Measurements from ENCODE around the gene TUBB8B. TPM values are rescaled to one million over a fixed set of nuclear protein-coding genes. Genes with fewer than 3 reads are reported as not detected.
"Not testable (repeated sequence)": the region's sequence is repeated elsewhere in the genome, so short reads cannot be mapped to it uniquely, and the experiment has no call there.

TUBB8B gene
- total RNA-seq, 1 donor from 2014 or later: not detected

- not testable (repeated sequence) for H3K9me3 Mint-ChIP-seq (ENCODE audit: unreplicated experiment); H3K27ac Mint-ChIP-seq (ENCODE audit: unreplicated experiment); H3K27me3 Mint-ChIP-seq (ENCODE audit: unreplicated experiment); H3K4me1 Mint-ChIP-seq (ENCODE audit: unreplicated experiment); H3K4me3 Mint-ChIP-seq (ENCODE audit: unreplicated experiment); H3K36me3 Mint-ChIP-seq (ENCODE audit: unreplicated experiment)
- peak; percentile 69 for DNase-seq (ENCODE audit: extremely low spot score, unreplicated experiment)
Observed at GRCh38 chr18:82626-83209, 33.3 kb upstream of the TUBB8B start.

DNA sequence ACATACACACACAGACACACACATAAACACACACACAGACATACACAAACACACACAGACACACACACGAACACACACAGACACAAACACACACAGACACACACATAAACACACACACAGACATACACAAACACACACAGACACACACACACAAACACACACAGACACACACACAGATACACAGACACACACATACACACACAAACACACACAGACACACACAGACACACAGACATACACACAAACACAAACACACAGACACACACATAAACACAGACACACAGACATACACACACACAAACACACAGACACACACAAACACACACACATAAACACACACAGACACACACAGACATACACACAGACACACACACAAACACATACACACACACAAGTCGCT, 31.5 kb upstream of the TUBB8B start:
- not testable (repeated sequence) for H3K27me3 Mint-ChIP-seq (ENCODE audit: unreplicated experiment); H3K4me3 Mint-ChIP-seq (ENCODE audit: unreplicated experiment); H3K9me3 Mint-ChIP-seq (ENCODE audit: unreplicated experiment); H3K36me3 Mint-ChIP-seq (ENCODE audit: unreplicated experiment); H3K27ac Mint-ChIP-seq (ENCODE audit: unreplicated experiment); DNase-seq (ENCODE audit: extremely low spot score, unreplicated experiment); H3K4me1 Mint-ChIP-seq (ENCODE audit: unreplicated experiment)

- not testable (repeated sequence) for H3K27me3 Mint-ChIP-seq (ENCODE audit: unreplicated experiment); H3K9me3 Mint-ChIP-seq (ENCODE audit: unreplicated experiment); H3K36me3 Mint-ChIP-seq (ENCODE audit: unreplicated experiment); DNase-seq (ENCODE audit: extremely low spot score, unreplicated experiment); H3K4me3 Mint-ChIP-seq (ENCODE audit: unreplicated experiment); H3K4me1 Mint-ChIP-seq (ENCODE audit: unreplicated experiment); H3K27ac Mint-ChIP-seq (ENCODE audit: unreplicated experiment)
Observed at GRCh38 chr18:80202-80601, 30.8 kb upstream of the TUBB8B start.

DNA sequence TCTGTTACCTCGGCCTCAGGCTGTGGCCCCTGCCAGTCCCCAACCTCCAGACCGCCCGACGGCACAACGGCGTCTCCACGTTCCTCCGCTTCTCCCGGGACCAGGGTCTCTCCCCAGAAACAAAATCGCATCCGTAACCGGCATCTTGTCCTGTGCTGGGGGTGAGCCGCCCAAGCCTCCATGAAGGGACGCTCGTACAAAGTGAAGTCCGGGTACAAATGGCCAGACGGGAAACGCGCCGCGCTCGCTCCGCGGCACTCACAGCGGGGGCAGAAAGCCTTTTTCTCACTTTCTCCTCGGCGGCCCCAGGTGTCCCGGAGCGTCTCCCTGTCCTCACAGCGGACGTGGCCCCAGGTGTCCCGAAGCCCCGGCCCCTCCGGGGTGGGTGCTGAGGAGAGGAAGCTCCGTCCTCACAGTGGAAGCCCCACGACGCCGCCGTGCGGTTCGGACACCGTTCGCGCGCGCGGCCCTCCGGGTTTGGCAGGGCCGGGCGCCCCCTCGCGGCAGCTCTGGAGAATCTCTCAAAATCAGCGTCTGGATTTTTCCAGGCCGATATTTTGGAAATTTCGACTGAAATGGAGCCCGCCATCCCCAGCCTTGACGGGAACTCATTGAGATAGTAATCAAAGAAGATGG, 26.2 kb upstream of the TUBB8B start:
- not testable (repeated sequence) for DNase-seq (ENCODE audit: extremely low spot score, unreplicated experiment); H3K9me3 Mint-ChIP-seq (ENCODE audit: unreplicated experiment); H3K36me3 Mint-ChIP-seq (ENCODE audit: unreplicated experiment); H3K27ac Mint-ChIP-seq (ENCODE audit: unreplicated experiment); H3K4me1 Mint-ChIP-seq (ENCODE audit: unreplicated experiment); H3K27me3 Mint-ChIP-seq (ENCODE audit: unreplicated experiment); H3K4me3 Mint-ChIP-seq (ENCODE audit: unreplicated experiment)

GRCh38 chr18:73181-73777, 23.9 kb upstream of the TUBB8B start:
- DNase-seq (ENCODE audit: extremely low spot score, unreplicated experiment); H3K27me3 Mint-ChIP-seq (ENCODE audit: unreplicated experiment); H3K4me1 Mint-ChIP-seq (ENCODE audit: unreplicated experiment); H3K27ac Mint-ChIP-seq (ENCODE audit: unreplicated experiment); H3K4me3 Mint-ChIP-seq (ENCODE audit: unreplicated experiment); H3K36me3 Mint-ChIP-seq (ENCODE audit: unreplicated experiment); H3K9me3 Mint-ChIP-seq (ENCODE audit: unreplicated experiment): not testable (repeated sequence)

- not testable (repeated sequence) for DNase-seq (ENCODE audit: extremely low spot score, unreplicated experiment); H3K27ac Mint-ChIP-seq (ENCODE audit: unreplicated experiment); H3K4me3 Mint-ChIP-seq (ENCODE audit: unreplicated experiment); H3K4me1 Mint-ChIP-seq (ENCODE audit: unreplicated experiment); H3K36me3 Mint-ChIP-seq (ENCODE audit: unreplicated experiment); H3K9me3 Mint-ChIP-seq (ENCODE audit: unreplicated experiment)
- peaks cover 16% of the 10 kb centered on the region for H3K27me3 Mint-ChIP-seq (ENCODE audit: unreplicated experiment)
Observed at GRCh38 chr18:67701-68100, 18.3 kb upstream of the TUBB8B start.

DNA sequence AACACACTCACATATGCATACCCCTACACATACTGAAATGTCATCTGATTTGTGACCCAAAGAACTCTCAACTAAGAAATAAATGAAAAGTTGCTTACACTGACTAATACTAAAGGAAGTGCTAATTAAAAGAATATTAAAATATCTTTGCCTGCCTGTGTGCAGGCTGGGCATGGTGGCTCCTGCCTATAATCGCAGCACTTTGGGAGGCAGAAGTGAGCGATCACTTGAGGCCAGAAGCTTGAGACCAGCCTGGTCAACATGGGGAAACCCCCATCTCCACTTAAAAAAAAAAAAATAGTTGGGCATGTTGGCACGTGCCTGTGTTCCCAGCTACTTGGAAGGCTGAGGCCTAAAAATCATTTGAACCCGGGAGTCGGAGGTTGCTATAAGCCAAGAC, 14.9 kb upstream of the TUBB8B start:
- peaks cover 29% of the 10 kb centered on the region for H3K27me3 Mint-ChIP-seq (ENCODE audit: unreplicated experiment)
- H3K4me1 Mint-ChIP-seq (ENCODE audit: unreplicated experiment); H3K27ac Mint-ChIP-seq (ENCODE audit: unreplicated experiment); DNase-seq (ENCODE audit: extremely low spot score, unreplicated experiment); H3K36me3 Mint-ChIP-seq (ENCODE audit: unreplicated experiment); H3K9me3 Mint-ChIP-seq (ENCODE audit: unreplicated experiment); H3K4me3 Mint-ChIP-seq (ENCODE audit: unreplicated experiment): not testable (repeated sequence)

GRCh38 chr18:63656-64055, 14.2 kb upstream of the TUBB8B start:
- H3K4me3 Mint-ChIP-seq (ENCODE audit: unreplicated experiment); H3K9me3 Mint-ChIP-seq (ENCODE audit: unreplicated experiment); H3K36me3 Mint-ChIP-seq (ENCODE audit: unreplicated experiment); H3K4me1 Mint-ChIP-seq (ENCODE audit: unreplicated experiment); DNase-seq (ENCODE audit: extremely low spot score, unreplicated experiment); H3K27ac Mint-ChIP-seq (ENCODE audit: unreplicated experiment): not testable (repeated sequence)
- H3K27me3 Mint-ChIP-seq (ENCODE audit: unreplicated experiment): peaks cover 25% of the 10 kb centered on the region

GRCh38 chr18:54388-54787, 5.0 kb upstream of the TUBB8B start:
- H3K27ac Mint-ChIP-seq (ENCODE audit: unreplicated experiment); H3K4me1 Mint-ChIP-seq (ENCODE audit: unreplicated experiment); H3K9me3 Mint-ChIP-seq (ENCODE audit: unreplicated experiment); H3K36me3 Mint-ChIP-seq (ENCODE audit: unreplicated experiment); H3K27me3 Mint-ChIP-seq (ENCODE audit: unreplicated experiment); DNase-seq (ENCODE audit: extremely low spot score, unreplicated experiment); H3K4me3 Mint-ChIP-seq (ENCODE audit: unreplicated experiment): not testable (repeated sequence)

DNA sequence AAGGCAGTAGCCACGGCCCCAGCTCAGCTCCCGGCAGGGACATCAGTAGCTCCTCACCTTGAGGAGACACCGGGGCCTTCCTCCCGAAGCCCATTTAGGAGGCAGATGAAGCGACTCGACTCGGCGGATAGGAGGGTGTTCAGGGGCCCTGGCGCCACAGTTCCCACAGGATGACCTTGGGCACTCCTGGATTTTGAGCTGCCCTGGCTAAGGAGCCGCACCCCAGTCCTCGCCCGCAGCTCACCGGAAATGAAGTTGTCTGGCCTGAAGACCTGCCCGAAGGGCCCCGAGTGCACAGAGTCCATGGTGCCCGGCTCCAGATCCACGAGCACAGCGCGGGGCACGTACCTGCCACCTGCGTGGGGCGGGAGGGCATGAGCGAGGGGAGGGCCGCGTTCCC, 719 bp downstream of the TUBB8B start:
- not testable (repeated sequence) for DNase-seq (ENCODE audit: extremely low spot score, unreplicated experiment); H3K9me3 Mint-ChIP-seq (ENCODE audit: unreplicated experiment); H3K36me3 Mint-ChIP-seq (ENCODE audit: unreplicated experiment); H3K27me3 Mint-ChIP-seq (ENCODE audit: unreplicated experiment); H3K4me3 Mint-ChIP-seq (ENCODE audit: unreplicated experiment); H3K27ac Mint-ChIP-seq (ENCODE audit: unreplicated experiment); H3K4me1 Mint-ChIP-seq (ENCODE audit: unreplicated experiment)

DNA sequence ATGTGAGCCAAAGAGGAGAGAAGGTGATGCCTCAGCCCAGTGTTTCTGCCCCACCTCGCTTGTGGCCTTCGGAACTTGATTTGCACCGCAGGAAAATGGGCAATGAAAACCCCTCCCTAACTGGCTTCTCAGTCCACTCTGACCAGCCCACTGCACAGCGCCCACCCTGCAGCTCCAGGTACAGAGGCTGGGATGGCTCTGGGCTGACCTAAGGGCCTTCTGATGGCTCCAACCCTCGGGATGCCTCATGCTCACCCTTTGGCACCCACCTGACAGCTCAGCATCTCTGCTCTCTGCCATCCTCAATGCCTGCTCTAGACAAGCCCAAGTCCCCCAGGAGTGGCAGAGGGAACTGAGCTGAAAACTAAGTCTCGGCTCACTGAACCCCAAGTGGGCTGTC, 36.2 kb downstream of the TUBB8B start:
- H3K27me3 Mint-ChIP-seq (ENCODE audit: unreplicated experiment); H3K27ac Mint-ChIP-seq (ENCODE audit: unreplicated experiment); H3K36me3 Mint-ChIP-seq (ENCODE audit: unreplicated experiment); DNase-seq (ENCODE audit: extremely low spot score, unreplicated experiment); H3K4me1 Mint-ChIP-seq (ENCODE audit: unreplicated experiment); H3K4me3 Mint-ChIP-seq (ENCODE audit: unreplicated experiment); H3K9me3 Mint-ChIP-seq (ENCODE audit: unreplicated experiment): not testable (repeated sequence)

GRCh38 chr18:12773-13172, 36.6 kb downstream of the TUBB8B start:
- not testable (repeated sequence) for H3K27ac Mint-ChIP-seq (ENCODE audit: unreplicated experiment); H3K4me3 Mint-ChIP-seq (ENCODE audit: unreplicated experiment); DNase-seq (ENCODE audit: extremely low spot score, unreplicated experiment); H3K36me3 Mint-ChIP-seq (ENCODE audit: unreplicated experiment); H3K4me1 Mint-ChIP-seq (ENCODE audit: unreplicated experiment); H3K9me3 Mint-ChIP-seq (ENCODE audit: unreplicated experiment); H3K27me3 Mint-ChIP-seq (ENCODE audit: unreplicated experiment)
